ENCODE results near the gene DENND4A. TPM values are rescaled to one million over a fixed set of nuclear protein-coding genes. Genes with fewer than 3 reads are reported as not detected.
"Not testable (repeated sequence)": the region's sequence is repeated elsewhere in the genome, so short reads cannot be mapped to it uniquely, and the experiment has no call there.

Gene DENND4A
- total RNA-seq, 1 experiment from 2014 or later, result 5.9 TPM

DNA sequence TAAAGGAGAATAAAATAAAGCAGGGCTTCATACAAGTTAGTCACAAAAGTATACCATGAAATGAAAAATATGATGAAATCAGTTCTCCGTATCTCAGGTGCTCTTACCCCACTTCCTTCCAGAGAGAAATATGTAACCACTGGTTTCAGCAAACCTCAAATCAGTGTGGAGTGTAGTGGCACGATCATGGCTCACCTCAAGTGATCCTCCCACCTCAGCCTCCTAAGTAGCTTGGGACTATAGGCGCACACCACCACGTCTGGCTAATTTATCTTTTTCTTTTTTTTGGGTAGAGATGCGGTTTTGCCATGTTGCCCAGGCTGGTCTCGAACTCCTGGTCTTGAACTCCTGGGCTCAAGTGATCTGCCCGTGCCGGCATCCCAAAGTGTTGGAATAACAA, 24.2 kb downstream of the DENND4A start:
- in situ Hi-C loops (cut with HindIII; ENCODE audit: low pct_unique_long_range_greater_than_20kb, low sequenced_read_pairs), result no loop called here
- no peak for DNase-seq (ENCODE audit: low read depth)

GRCh38 chr15:65767264-65767595, 24.9 kb downstream of the DENND4A start:
- DNase-seq (ENCODE audit: low read depth), result no peak
- in situ Hi-C loops (cut with HindIII; ENCODE audit: low pct_unique_long_range_greater_than_20kb, low sequenced_read_pairs), result no loop called here

- in situ Hi-C loops (cut with HindIII; ENCODE audit: low pct_unique_long_range_greater_than_20kb, low sequenced_read_pairs), result no loop called here
- DNase-seq (ENCODE audit: low read depth), result peak; percentile 6
Observed at GRCh38 chr15:65766422-65767263, 25.4 kb downstream of the DENND4A start.

DNA sequence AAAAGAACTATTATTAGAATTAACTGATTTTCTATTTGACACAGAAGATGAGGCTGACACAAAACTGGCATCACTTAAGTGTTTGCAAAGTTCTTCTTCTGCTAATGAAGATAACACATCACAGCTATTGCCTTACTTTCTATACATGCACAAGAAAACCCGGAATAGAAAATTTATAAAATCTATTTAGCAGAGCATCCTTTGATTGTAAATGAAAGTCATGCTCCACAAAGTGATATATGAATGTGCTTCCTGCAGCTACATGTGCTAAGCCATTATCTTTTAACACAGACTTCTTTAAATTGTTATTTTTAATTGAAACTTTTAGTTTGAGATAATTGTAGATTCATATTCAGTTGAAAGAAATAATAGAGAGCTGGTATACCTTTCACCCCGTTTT, 27.0 kb downstream of the DENND4A start:
- DNase-seq (ENCODE audit: low read depth), result no peak
- in situ Hi-C loops (cut with HindIII; ENCODE audit: low pct_unique_long_range_greater_than_20kb, low sequenced_read_pairs), result no loop called here

DNA sequence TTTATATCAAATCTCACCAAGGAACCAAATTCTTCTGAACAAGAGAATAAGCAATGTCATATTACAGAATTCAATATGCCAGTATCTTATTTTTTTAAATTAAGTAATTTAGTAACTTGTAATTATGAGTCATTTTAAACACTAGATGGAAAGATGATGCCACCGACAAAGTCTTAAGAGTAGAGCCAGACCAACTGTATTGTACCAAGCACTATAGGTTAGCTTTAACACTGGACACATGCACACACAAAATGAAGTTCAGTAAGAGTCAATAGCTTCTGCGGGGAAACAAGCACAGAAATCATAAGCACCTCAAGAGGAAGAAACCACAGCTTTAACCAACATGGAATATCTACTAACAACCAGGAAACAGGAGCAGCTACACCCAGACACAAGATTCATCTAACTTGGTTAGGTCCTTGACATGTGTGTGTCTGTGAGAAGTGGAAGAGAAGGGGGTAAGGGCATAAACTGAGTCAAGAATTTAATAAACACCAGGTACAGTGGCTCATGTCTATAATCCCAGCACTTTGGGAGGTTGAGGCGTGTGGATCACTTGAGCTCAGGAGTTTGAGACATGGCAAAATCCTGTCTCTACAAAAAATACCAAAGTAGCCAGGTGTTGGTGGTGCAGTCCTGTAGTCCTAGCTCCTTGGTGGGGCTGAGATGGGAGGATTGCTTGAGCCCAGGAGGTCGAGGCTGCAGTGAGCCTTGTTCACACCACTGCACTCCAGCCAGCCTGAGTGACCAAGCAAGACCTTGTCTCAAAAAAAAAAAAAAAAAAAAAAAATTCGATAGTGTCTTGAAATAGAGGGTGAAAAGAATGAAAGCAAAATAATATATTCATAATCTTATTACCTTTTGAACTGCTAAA, 28.9 kb downstream of the DENND4A start:
- in situ Hi-C loops (cut with HindIII; ENCODE audit: low pct_unique_long_range_greater_than_20kb, low sequenced_read_pairs), result no loop called here
- DNase-seq (ENCODE audit: low read depth), result no peak

DNA sequence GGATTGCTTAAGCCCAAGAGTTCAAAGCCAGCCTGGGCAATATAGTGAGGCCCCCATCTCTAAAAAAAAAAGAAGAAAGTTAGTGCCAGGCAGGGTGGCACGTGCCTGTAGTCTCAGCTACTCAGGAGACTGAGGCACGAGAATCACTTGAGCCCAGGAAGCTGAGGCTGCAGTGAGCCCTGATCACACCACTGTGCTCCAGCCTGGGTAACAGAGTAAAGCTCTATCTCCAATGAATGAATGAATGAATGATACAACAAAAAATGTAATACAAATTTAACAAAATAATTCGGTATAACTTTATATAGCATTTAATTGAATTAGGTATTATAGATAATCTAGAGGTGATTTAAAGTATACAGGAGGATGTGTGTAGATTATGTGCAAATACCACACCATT, 29.7 kb downstream of the DENND4A start:
- in situ Hi-C loops (cut with HindIII; ENCODE audit: low pct_unique_long_range_greater_than_20kb, low sequenced_read_pairs), result no loop called here
- no peak for DNase-seq (ENCODE audit: low read depth)

GRCh38 chr15:65761210-65761926, 30.7 kb downstream of the DENND4A start:
- in situ Hi-C loops (cut with HindIII; ENCODE audit: low pct_unique_long_range_greater_than_20kb, low sequenced_read_pairs), result no loop called here
- no peak for DNase-seq (ENCODE audit: low read depth)

- in situ Hi-C loops (cut with HindIII; ENCODE audit: low pct_unique_long_range_greater_than_20kb, low sequenced_read_pairs), result no loop called here
- no peak for DNase-seq (ENCODE audit: low read depth)
Observed at GRCh38 chr15:65759441-65759840, 32.7 kb downstream of the DENND4A start.

DNA sequence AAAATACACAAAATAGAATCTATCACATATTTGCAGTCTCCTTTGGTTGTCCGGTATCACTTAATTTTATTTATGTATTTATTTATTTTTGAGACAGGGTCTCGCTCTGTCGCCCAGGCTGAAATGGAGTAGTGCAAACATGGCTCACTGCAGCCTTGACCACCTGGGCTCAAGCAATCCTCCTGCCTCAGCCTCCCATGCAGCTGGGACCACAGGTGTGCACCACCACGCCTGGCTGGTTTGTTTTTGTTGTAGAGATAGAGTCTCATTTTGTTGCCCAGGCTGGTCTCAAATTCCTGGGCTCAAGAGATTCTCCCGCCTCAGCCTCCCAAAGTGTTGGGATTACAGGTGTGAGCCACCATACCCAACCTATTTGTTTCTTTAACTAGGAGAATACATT, 33.9 kb downstream of the DENND4A start:
- in situ Hi-C loops (cut with HindIII; ENCODE audit: low pct_unique_long_range_greater_than_20kb, low sequenced_read_pairs), result no loop called here
- DNase-seq (ENCODE audit: low read depth), result no peak

GRCh38 chr15:65757256-65757655, 34.8 kb downstream of the DENND4A start:
- in situ Hi-C loops (cut with HindIII; ENCODE audit: low pct_unique_long_range_greater_than_20kb, low sequenced_read_pairs), result no loop called here
- DNase-seq (ENCODE audit: low read depth), result no peak

GRCh38 chr15:65752151-65752700, 39.9 kb downstream of the DENND4A start:
- DNase-seq (ENCODE audit: low read depth), result no peak
- in situ Hi-C loops (cut with HindIII; ENCODE audit: low pct_unique_long_range_greater_than_20kb, low sequenced_read_pairs), result no loop called here

- DNase-seq (ENCODE audit: low read depth), result no peak
- in situ Hi-C loops (cut with HindIII; ENCODE audit: low pct_unique_long_range_greater_than_20kb, low sequenced_read_pairs), result no loop called here
Observed at GRCh38 chr15:65751431-65751830, 40.7 kb downstream of the DENND4A start.

- DNase-seq (ENCODE audit: low read depth), result no peak
- in situ Hi-C loops (cut with HindIII; ENCODE audit: low pct_unique_long_range_greater_than_20kb, low sequenced_read_pairs), result no loop called here
Observed at GRCh38 chr15:65747265-65747664, 44.8 kb downstream of the DENND4A start.

DNA sequence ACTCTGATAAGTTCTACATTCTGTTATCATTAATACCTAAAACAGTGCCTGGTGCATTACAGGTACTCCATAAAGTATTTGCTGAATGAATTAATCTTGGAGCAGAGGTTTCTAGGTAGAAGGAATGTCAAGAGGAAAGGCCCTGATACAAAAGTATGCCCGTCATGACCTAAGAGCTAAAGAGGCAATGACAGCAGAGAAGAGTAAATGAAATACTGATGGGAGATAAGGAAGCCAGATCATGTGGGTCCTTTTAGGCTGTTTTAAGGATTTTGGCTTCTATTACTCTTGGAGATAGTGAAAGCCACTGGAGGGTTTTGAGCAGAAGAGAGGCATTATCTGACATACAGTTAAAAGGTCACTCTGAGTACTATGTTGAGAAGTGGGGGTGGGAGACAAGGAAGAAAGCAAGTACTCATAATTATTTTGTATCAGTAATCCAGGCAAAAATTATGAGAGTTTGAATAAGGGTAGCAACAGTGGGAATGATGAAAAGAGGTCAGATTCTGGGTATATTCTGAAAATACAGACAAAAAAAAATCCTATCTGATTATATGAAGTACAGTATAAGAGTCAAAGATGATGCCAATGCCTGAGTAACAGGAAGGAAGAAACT, 48.3 kb downstream of the DENND4A start:
- DNase-seq (ENCODE audit: low read depth), result no peak
- in situ Hi-C loops (cut with HindIII; ENCODE audit: low pct_unique_long_range_greater_than_20kb, low sequenced_read_pairs), result no loop called here

GRCh38 chr15:65740148-65740547, 51.9 kb downstream of the DENND4A start:
- in situ Hi-C loops (cut with HindIII; ENCODE audit: low pct_unique_long_range_greater_than_20kb, low sequenced_read_pairs), result no loop called here
- DNase-seq (ENCODE audit: low read depth), result no peak

- in situ Hi-C loops (cut with HindIII; ENCODE audit: low pct_unique_long_range_greater_than_20kb, low sequenced_read_pairs), result no loop called here
- DNase-seq (ENCODE audit: low read depth), result no peak
Observed at GRCh38 chr15:65738649-65739048, 53.4 kb downstream of the DENND4A start.

- DNase-seq (ENCODE audit: low read depth); in situ Hi-C loops (cut with HindIII; ENCODE audit: low pct_unique_long_range_greater_than_20kb, low sequenced_read_pairs): not testable (repeated sequence)
Observed at GRCh38 chr15:65733599-65733998, 58.5 kb downstream of the DENND4A start.

- DNase-seq (ENCODE audit: low read depth), result no peak
- in situ Hi-C loops (cut with HindIII; ENCODE audit: low pct_unique_long_range_greater_than_20kb, low sequenced_read_pairs), result no loop called here
Observed at GRCh38 chr15:65732698-65733097, 59.4 kb downstream of the DENND4A start.

Measured in Caki2 (cell line).